A549 (cell line): ENCODE measurements around the gene NRXN3.

Source experiments
- CEBPB ChIP-seq, 2 experiments: fragments of >200 bp in 1 of 2; sonication (Bioruptor Twin) in 1 of 2; formaldehyde crosslinking in 1 of 2; IDR thresholded peaks; 2 replicates each; pipeline ENCODE4 v1.6.1; 2012 to 2016
- CTCF ChIP-seq: fragments of >200 bp; sonication (Bioruptor Twin); formaldehyde crosslinking; IDR thresholded peaks from 3 replicates; pipeline ENCODE4 v1.5.1; 2016
- ESRRA ChIP-seq: fragments of 150-350 bp; IDR thresholded peaks from 2 replicates; pipeline ENCODE4 v1.6.1; 2014; ENCODE audit warnings: mild to moderate bottlenecking, low read length, borderline replicate concordance
- MAFK ChIP-seq: fragments of 450-650 bp; IDR thresholded peaks from 2 replicates; pipeline ENCODE4 v1.6.1; 2014; ENCODE audit not compliant: partially characterized antibody
- MYC ChIP-seq: IDR thresholded peaks from 2 replicates; pipeline ENCODE4 v1.6.1; 2012; ENCODE audit warnings: mild to moderate bottlenecking, inconsistent platforms, low read length, improper control_type of control experiment, borderline replicate concordance
- NFE2L2 ChIP-seq: fragments of 150-350 bp; conservative IDR thresholded peaks from 2 replicates; pipeline ENCODE4 v1.6.1; 2014; ENCODE audit warnings: low read length
- PHF8 ChIP-seq: fragments of 200-600 bp; sonication (generic); IDR thresholded peaks from 2 replicates; pipeline ENCODE4 v1.6.1; 2016; ENCODE audit warnings: low read depth, mild to moderate bottlenecking, antibody characterized with exemption, moderate library complexity, borderline replicate concordance
- POLR2A ChIP-seq: IDR thresholded peaks from 2 replicates; pipeline ENCODE4 v1.6.1; 2012; ENCODE audit warnings: mild to moderate bottlenecking, low read length
- REST ChIP-seq: fragments of 200-600 bp; sonication (generic); IDR thresholded peaks from 2 replicates; pipeline ENCODE4 v1.6.1; 2016; ENCODE audit warnings: antibody characterized with exemption, mild to moderate bottlenecking, moderate library complexity

GRCh38 chr14:78848234-78848820, 678.2 kb downstream of the NRXN3 start:
- no peak for TF ChIP-seq POLR2A
- no peak for TF ChIP-seq PHF8
- TF ChIP-seq MAFK, result no peak
- peak; percentile 67 for TF ChIP-seq CTCF
- no peak for TF ChIP-seq MYC
- TF ChIP-seq CEBPB (IDR thresholded peaks at IDR 0.05), result no peak
- no peak for TF ChIP-seq REST
- TF ChIP-seq NFE2L2, result no peak
- no peak for TF ChIP-seq ESRRA
